ENCODE data around the gene GOLM1.
"Not testable (repeated sequence)": the region's sequence is repeated elsewhere in the genome, so short reads cannot be mapped to it uniquely, and the experiment has no call there.

DNA sequence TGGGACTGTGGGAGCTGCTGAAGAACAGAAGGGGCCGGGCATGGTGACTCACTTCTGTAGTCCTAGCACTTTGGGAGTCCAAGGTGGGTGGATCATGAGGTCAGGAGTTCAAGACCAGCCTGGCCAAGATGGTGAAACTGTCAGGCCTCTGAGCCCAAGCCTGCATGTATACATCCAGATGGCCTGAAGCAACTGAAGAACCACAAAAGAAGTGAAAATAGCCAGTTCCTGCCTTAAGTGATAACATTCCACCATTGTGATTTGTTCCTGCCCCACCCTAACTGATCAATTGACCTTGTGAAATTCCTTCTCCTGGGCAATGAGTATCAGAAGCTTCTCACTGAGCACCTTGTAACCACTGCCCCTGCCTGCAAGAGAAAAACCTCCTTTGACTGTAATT, 46.6 kb upstream of the GOLM1 start:
- TF ChIP-seq, protein P1, sequence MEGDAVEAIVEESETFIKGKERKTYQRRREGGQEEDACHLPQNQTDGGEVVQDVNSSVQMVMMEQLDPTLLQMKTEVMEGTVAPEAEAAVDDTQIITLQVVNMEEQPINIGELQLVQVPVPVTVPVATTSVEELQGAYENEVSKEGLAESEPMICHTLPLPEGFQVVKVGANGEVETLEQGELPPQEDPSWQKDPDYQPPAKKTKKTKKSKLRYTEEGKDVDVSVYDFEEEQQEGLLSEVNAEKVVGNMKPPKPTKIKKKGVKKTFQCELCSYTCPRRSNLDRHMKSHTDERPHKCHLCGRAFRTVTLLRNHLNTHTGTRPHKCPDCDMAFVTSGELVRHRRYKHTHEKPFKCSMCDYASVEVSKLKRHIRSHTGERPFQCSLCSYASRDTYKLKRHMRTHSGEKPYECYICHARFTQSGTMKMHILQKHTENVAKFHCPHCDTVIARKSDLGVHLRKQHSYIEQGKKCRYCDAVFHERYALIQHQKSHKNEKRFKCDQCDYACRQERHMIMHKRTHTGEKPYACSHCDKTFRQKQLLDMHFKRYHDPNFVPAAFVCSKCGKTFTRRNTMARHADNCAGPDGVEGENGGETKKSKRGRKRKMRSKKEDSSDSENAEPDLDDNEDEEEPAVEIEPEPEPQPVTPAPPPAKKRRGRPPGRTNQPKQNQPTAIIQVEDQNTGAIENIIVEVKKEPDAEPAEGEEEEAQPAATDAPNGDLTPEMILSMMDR (IDR thresholded peaks at IDR 0.05): not testable (repeated sequence)
- not testable (repeated sequence) for TF ChIP-seq POLR2A (IDR thresholded peaks at IDR 0.05)

All from esophagus squamous epithelium (tissue), 4 donors.